ENCODE results near the gene KRTAP24-1. TPM values are rescaled to one million over a fixed set of nuclear protein-coding genes. Genes with fewer than 3 reads are reported as not detected.

KRTAP24-1 gene
- total RNA-seq, 1 donor = not detected

- no peak overlapping the region for H3K4me3 ChIP-seq (ENCODE audit: low read depth, low read length)
- DNase-seq (ENCODE audit: low read depth) = peak; percentile 2
- TF ChIP-seq CTCF (IDR thresholded peaks at IDR 0.05; ENCODE audit: insufficient read depth, low read length) = no peak
These were observed 25.0 kb downstream of the KRTAP24-1 start for GRCh38 chr21:30257773-30258172.

GRCh38 chr21:30256100-30256499 lies 26.6 kb downstream of the KRTAP24-1 start:
- TF ChIP-seq CTCF (IDR thresholded peaks at IDR 0.05; ENCODE audit: insufficient read depth, low read length) = no peak
- no peak overlapping the region for H3K4me3 ChIP-seq (ENCODE audit: low read depth, low read length)
- DNase-seq (ENCODE audit: low read depth) = no peak

GRCh38 chr21:30255679-30256078 lies 27.1 kb downstream of the KRTAP24-1 start:
- DNase-seq (ENCODE audit: low read depth) = no peak
- H3K4me3 ChIP-seq (ENCODE audit: low read depth, low read length) = no peak overlapping the region
- no peak for TF ChIP-seq CTCF (IDR thresholded peaks at IDR 0.05; ENCODE audit: insufficient read depth, low read length)

GRCh38 chr21:30251781-30252180 lies 31.0 kb downstream of the KRTAP24-1 start:
- H3K4me3 ChIP-seq (ENCODE audit: low read depth, low read length) = no peak overlapping the region

GRCh38 chr21:30249936-30250335 lies 32.8 kb downstream of the KRTAP24-1 start:
- no peak overlapping the region for H3K4me3 ChIP-seq (ENCODE audit: low read depth, low read length)
- TF ChIP-seq CTCF (IDR thresholded peaks at IDR 0.05; ENCODE audit: insufficient read depth, low read length) = no peak
- DNase-seq (ENCODE audit: low read depth) = no peak

More at GRCh38 chr21:30251781-30252180, 31.0 kb downstream of the KRTAP24-1 start:
- DNase-seq (ENCODE audit: low read depth) = no peak
- no peak for TF ChIP-seq CTCF (IDR thresholded peaks at IDR 0.05; ENCODE audit: insufficient read depth, low read length)

- no peak for TF ChIP-seq CTCF (IDR thresholded peaks at IDR 0.05; ENCODE audit: insufficient read depth, low read length)
- DNase-seq (ENCODE audit: low read depth) = no peak
- H3K4me3 ChIP-seq (ENCODE audit: low read depth, low read length) = no peak overlapping the region
These were observed 33.9 kb downstream of the KRTAP24-1 start for GRCh38 chr21:30248844-30249243.

GRCh38 chr21:30245061-30245460 lies 37.7 kb downstream of the KRTAP24-1 start:
- no peak for DNase-seq (ENCODE audit: low read depth)
- no peak overlapping the region for H3K4me3 ChIP-seq (ENCODE audit: low read depth, low read length)
- no peak for TF ChIP-seq CTCF (IDR thresholded peaks at IDR 0.05; ENCODE audit: insufficient read depth, low read length)
